IMR-90 (cell line): ENCODE measurements around the gene CACNA1F.

Experiments
- BHLHE40 ChIP-seq: fragments of 150-350 bp; IDR thresholded peaks from 2 replicates; pipeline ENCODE4 v1.6.1; 2016; ENCODE audit warnings: mild to moderate bottlenecking, low read depth, low read length
- CEBPB ChIP-seq: IDR thresholded peaks from 2 replicates; pipeline ENCODE4 v1.6.1; 2012; ENCODE audit warnings: low read depth, low read length, improper control_type of control experiment
- CTCF ChIP-seq: conservative IDR thresholded peaks from 2 replicates; pipeline ENCODE4 v1.5.1; 2012; ENCODE audit warnings: mild to moderate bottlenecking, low read depth, low read length, improper control_type of control experiment
- ELK1 ChIP-seq: fragments of 150-350 bp; IDR thresholded peaks from 2 replicates; pipeline ENCODE4 v1.6.1; 2016; ENCODE audit warnings: low read depth, mild to moderate bottlenecking, low read length, moderate library complexity, borderline replicate concordance
- POLR2A ChIP-seq: IDR thresholded peaks from 2 replicates; pipeline ENCODE4 v1.6.1; 2012; ENCODE audit warnings: mild to moderate bottlenecking, low read depth, low read length
- SMC3 ChIP-seq: fragments of 150-350 bp; IDR thresholded peaks from 2 replicates; pipeline ENCODE4 v1.6.1; 2016; ENCODE audit warnings: low read depth, mild to moderate bottlenecking, antibody characterized with exemption, low read length, moderate library complexity

GRCh38 chrX:49266523-49267445 is 33.6 kb upstream of the CACNA1F start:
- TF ChIP-seq SMC3 = no peak
- TF ChIP-seq POLR2A = no peak
- TF ChIP-seq CEBPB = no peak
- TF ChIP-seq CTCF = no peak
- TF ChIP-seq BHLHE40 = no peak
- TF ChIP-seq ELK1 = no peak
